IPS DF 4.7 (cell line): ENCODE measurements around the gene BANP.
"Not testable (repeated sequence)": the region's sequence is repeated elsewhere in the genome, so short reads cannot be mapped to it uniquely, and the experiment has no call there.

ENCODE experiments used
- DNase-seq: peaks from one replicate; pipeline ENCODE4 v3.0.0-alpha.2; 2013; ENCODE audit warnings: low spot score; ENCODE audit errors: extremely low read depth

The BANP gene

GRCh38 chr16:88119881-88120751, 168.9 kb downstream of the BANP start:
- DNase-seq, result not testable (repeated sequence)

GRCh38 chr16:88120812-88121211, 169.6 kb downstream of the BANP start:
- DNase-seq, result no peak

DNA sequence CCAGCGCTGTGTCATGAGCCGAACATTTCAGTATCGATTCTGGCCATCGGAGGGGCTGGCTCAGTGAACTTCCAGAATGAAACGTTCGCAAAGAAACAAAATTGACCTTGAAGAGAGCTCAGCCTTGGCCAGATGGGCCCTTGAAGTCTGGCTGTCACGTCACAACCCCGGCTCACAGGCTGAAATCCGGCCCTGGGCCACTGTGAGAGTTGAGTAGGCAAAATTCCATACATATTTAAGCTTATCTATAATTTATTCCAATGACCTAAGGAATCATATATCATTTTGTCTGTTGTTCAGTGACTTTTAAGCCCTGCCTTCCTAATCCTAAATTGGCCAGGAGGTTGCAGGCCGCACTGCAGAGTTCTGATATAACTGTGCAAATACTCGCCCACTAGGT, 170.2 kb downstream of the BANP start:
- DNase-seq, result not testable (repeated sequence)

- no peak for DNase-seq
Observed at GRCh38 chr16:88121886-88122580, 170.8 kb downstream of the BANP start.
